ENCODE results near the gene HEPACAM2.

HEPACAM2 gene

DNA sequence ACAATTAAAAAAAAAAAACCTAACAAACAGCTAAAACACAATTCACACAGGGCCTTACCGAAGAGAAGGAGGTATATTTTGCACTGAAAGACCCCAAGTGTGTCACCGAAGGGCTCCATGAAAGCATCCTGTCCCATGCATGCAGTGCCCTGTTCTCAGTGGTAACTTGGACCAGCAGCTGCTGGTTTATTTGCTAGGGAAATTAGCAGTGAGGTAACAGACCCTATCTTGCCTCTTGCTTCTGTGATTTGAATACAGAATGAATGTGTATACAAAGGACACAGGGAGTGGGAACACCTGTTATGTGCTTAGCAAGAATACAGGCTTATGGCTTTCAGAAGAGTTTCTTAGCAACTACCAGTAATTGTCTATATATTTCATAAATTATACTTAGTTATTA, at the start of gene HEPACAM2:
TSS of gene HEPACAM2 (minus strand) at position 160 of the 400 bp plus-strand sequence.
- no peak for DNase-seq

DNA sequence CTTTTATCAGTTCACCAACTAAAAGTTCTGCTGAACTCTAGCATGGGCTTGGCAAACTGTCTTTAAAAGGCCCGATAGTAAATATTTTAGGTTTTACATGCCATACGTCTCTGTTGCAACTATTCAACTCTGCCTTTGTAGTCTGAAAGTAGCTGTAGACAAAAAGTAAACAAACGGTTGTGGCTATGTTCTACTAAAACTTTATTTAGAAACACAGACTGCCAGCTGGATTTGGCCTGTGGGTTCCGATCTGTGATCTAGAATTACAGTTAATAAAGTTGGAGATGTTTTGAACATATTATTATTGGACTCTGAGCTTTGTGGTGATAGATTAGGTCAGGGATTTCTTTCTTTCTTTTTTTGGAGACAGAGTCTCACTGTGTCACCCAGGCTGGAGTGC, 39.0 kb upstream of the HEPACAM2 start:
- DNase-seq, result no peak

- no peak for DNase-seq
Observed at GRCh38 chr7:93262535-93262934, 36.3 kb upstream of the HEPACAM2 start.

GRCh38 chr7:93258661-93259060, 32.4 kb upstream of the HEPACAM2 start:
- no peak for DNase-seq

DNA sequence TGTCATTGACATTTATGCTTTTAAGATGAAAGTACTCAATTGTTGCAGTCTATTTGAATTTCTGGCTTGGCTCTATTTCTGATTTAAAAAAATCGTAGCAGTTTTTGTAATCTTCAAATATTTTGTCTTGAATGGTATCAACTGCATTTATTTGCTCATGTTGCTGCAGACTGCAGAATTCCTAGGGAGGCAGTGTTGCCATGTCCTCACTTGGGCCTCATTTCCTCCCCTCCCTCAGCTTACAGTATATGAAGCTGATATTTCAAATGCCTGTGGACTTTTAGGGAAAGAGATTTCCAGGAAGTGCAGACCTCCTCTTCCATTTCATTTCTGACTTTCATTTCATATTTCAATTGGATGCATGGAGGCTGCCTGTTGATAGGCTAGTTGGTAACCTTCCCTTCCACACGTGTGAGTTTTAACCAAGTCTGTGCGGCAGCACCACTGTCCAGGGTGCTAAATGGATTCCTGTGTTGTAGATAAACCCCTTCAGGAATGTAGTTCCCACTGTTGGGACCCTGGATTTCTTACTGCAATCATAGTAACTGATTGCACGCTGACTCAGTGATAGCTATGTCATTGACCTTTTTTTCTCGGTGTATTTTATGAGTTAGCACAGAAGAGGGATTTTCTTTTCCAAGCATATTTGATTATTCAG, 23.4 kb upstream of the HEPACAM2 start:
- no peak for DNase-seq

DNA sequence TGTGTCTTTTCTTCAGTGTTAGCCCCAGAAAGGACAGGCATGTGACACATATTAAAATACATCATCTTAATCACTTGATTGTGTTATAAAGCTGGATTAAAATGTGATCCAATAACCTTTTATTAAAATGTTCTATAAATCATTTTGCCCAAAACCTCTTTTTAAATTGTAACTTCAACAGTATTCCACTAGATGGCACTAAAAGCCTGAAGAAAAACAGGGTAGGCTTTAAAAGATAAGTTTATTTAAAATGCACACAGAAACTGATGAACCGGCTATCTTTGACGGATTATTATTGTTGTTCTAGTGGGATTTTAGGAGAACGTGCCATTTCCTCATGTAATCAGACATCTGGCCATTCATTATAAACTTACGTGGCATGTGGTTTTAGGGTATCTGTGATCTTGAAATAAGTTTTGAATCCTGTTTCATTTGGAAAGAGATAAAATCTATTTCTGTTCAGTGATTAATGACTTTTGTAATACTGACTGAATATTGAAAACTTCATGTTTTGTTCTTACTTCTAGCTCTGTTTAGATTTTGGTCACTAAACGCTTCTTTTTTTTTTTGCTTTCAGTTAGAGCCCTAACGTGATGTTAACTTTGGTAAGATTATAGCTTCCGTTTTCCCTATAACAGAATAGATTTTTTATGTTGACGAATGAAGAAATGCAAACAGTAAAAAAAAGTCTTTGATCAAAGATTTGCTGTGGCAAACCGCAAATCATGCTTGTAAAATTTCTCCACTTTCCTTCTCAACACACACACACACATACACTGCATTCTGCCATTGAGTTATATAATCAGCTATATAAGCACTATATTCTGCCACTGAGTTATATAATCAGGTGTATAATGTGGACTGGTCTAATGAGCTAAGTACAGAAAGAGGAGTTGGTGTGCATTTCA, 19.5 kb upstream of the HEPACAM2 start:
- DNase-seq, result peak; percentile 12

GRCh38 chr7:93242106-93242505, 15.8 kb upstream of the HEPACAM2 start:
- DNase-seq, result no peak

DNA sequence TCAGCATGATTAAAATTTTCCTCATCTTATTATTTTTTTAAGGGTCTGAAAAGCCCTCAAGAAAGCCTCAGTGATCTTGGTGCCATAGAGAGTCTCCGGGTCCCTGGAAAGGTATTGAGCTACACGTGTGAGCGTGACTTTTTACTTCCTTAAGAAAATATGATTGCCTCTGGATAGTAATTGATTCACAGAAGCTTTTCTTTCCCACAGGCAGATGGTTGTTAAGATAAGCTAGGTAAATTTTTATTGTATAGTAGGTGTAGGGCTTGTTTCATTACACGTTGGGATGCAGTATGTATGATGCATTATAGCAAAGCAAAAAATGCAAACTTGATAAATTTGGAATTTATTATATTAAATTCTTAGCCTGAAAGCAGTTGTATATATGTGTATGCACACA, 13.6 kb upstream of the HEPACAM2 start:
- DNase-seq, result no peak

DNA sequence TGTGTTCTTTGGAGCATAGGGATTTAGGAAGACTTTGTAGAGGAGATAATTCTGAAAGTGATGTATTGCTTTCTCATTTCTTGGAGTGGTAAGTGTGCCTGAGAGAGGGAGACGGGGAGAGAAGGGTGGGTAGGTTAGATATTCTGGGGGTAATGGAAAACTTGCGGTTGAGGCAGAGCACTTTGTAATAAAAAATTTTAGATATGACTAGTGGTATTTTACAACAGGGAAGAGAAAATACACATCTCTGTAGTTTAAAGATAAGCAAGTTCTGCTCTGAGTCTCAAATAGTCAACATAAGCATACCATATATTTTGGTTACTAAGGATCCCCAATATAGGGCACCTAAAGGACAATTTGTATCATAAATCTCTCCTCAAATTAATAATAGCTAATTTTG, 12.5 kb upstream of the HEPACAM2 start:
- no peak for DNase-seq

DNA sequence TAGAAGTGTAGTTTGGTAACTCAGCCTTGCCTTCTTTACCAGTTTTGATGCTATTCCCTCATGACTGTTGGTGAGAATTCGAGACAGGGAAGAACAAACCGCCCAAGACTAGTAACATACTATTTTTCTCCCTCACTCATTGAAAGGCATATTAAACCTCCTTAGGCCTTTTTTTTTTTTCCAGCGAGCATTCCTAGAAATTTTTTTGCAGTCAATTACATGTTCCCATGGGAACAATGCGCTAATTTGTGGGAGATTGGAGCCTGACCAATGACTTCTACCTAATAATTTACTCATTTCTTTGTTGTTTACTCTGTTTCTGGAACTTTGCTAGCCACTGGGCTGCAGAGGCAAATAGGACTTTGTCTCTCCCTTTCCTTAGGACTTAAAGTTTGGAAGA, 11.9 kb upstream of the HEPACAM2 start:
- DNase-seq, result no peak

DNA sequence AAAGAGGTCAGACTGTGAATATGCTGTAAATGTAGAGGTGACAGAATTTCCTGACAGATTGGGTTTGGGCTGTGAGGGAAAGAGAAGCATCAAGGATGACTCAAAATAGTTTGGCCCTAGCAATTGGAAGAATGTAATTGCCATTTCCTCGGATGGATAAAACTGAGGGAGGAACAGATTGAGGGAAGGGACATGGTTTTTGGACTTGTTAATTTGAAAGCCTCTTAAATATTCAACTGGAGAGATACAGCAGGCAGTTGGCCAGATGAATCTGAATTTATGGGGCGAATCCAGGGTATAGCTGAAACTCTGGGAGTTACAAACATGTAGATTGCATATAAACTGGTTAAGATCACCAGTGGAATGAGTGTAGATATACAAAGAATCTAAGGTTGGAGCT, 9.3 kb upstream of the HEPACAM2 start:
- DNase-seq, result no peak

- no peak for DNase-seq
Observed at GRCh38 chr7:93232673-93233018, 6.4 kb upstream of the HEPACAM2 start.

- DNase-seq, result peak; percentile 99
Observed at GRCh38 chr7:93231799-93232672, 5.8 kb upstream of the HEPACAM2 start, which contains the start of gene VPS50. Gene VPS50 (plus strand): TSS chr7:93232366. CDS start chr7:93232468, 102 bp downstream.

GRCh38 chr7:93231259-93231658, 5.0 kb upstream of the HEPACAM2 start:
- no peak for DNase-seq

DNA sequence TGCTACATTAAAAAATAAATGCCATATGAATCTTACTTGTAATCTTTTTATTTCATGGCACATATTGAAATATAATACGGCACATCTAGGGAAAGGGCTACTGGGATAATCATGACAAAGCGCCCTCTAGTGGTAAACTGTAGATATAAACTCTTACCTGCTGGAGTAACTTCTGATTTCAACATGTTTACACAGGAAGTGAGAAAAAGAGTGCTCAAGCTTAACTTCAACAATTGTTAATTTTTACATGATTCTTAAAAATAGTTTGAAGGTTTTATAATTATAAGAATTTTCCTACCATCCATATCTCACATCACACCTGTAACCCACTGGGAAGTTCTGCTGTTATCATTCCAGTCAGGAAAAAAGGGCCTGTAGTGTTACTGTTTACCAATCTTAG, 2.0 kb upstream of the HEPACAM2 start:
- no peak for DNase-seq

DNA sequence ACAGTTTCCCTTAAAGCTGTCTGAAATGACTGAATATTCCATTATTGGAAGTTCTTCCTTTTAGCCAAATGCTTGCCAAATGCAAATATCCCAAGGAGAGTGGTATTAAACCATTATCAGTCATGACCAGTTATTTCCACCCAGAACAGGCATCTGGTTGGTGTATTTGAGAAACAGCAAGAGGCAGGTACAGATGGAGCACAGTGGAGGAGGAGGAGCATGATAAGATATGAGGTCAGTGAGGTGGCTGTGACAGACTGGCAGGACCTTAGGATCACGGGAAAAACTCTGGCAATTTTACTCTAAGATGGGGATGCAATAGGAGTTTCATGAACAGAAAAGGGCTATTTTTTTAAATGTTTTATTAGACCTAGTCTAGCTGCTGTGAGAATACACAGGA, 6.4 kb downstream of the HEPACAM2 start:
- no peak for DNase-seq

GRCh38 chr7:93218997-93219827, 7.1 kb downstream of the HEPACAM2 start:
- DNase-seq, result no peak

DNA sequence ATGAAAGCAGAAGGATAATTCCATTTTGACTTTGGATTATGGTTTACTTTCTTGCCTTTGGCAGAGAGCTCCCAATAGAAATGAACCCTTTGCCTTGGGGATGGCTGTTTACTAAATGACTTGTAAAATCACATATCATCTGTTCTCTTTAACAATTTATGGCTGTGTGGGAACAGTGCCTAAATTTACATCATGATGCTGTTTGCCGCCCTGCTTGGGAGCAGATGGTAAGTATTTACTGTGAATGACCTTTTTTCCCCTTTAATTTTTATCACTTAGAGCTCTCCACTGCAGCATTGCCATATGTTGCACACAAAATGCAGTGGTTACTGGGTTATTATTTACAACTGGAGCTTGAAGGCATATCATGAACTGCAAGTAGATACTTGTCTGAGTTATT, 13.4 kb downstream of the HEPACAM2 start:
- no peak for DNase-seq

GRCh38 chr7:93211228-93211818, 14.9 kb downstream of the HEPACAM2 start:
- no peak for DNase-seq

DNA sequence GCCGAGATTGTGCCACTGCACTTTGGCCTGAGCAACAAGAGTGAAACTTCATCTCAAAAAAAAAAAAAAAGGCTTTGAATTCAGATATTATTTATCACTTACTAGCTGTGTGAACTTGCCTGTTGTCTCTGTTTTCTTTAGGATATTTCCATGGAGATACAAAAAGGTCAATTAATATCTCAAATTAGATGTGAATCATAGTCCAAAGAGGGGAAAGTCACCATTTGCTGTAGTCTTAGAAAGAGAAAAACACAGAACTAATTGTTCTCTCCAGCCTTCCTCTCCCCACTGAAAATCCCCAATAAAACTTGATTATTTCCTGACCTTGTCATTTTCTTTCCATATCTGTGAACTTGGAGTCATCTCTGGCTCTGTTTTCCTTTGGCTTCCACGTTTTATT, 21.2 kb downstream of the HEPACAM2 start:
- no peak for DNase-seq

DNA sequence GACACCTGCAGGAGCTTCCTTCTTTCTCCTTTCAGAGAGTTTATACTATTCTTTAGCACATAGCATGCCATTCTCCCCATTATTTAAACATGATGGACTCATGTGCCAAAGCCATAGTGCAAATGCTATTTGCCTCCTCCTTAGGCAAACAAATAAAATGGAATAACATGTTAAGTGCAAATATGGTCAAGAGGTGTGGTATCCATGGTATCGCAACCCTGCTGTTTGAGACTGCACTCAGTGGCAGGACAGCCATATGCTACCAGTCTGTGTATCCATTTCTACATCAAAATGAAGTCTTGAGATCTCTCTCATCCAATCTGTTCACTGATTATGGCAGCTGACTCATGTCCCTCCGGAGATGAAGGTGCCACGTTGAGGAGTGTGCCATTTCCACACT, 22.8 kb downstream of the HEPACAM2 start:
- DNase-seq, result no peak
